ENCODE results near the gene RPS19BP1. TPM values are rescaled to one million over a fixed set of nuclear protein-coding genes. Genes with fewer than 3 reads are reported as not detected.

RPS19BP1 gene
- total and polyA plus RNA-seq, 4 experiments from 2014 or later: 66.9 to 112 (median 85.3) TPM

- Mint-ChIP-seq H3K9me3 (peaks cover 0 to 2% (median 0%) of the 10 kb centered on the region in 8 donors), H3K27me3 (no peaks in the 10 kb centered on the region), H3K27ac (peak overlapping the region; percentile 80 to 100 (median 90)), H3K4me3 (peak overlapping the region; percentile 48 to 81 (median 66)), H3K4me1 (peaks cover 45 to 91% (median 71%) of the 10 kb centered on the region in 4 donors), H3K36me3 (peaks cover 15 to 62% of the 10 kb centered on the region in 2 donors)
- ChIA-PET POLR2A (ENCODE audit: partially characterized antibody) (interaction anchor here (0.5 to 14.5 kb wide), 25 partner anchors 7 to 819 kb away, joined by 3 to 165 read pairs (median 5); partner anchors contain the start of genes ATF4, MIEF1, RPL3 and TAB1), CTCF (ENCODE audit: partially characterized antibody) (interaction anchor here (0.6 to 12.4 kb wide), 28 partner anchors 8 to 515 kb away, joined by 3 to 345 read pairs (median 6); partner anchors contain the start of genes ATF4, MIEF1, RPL3 and TAB1)
- Histone ChIP-seq H3K4me1 (ENCODE audit: insufficient read depth, low read length) (peaks cover 82% of the 10 kb centered on the region), H3K36me3 (ENCODE audit: insufficient read depth, low read length) (peaks cover 26% of the 10 kb centered on the region), H3K27me3 (ENCODE audit: insufficient read depth, low read length) (no peaks in the 10 kb centered on the region), H3K4me3 (ENCODE audit: low read length in 2 of 2) (peak overlapping the region in 1 of 2 donors; percentile 17), H3K9me3 (ENCODE audit: control insufficient read depth in 1 of 2, low read length in 2 of 2) (no peaks in the 10 kb centered on the region), H3K27ac (ENCODE audit: low read depth, low read length) (peak overlapping the region; percentile 29)
- DNase-seq: peak; percentile 91 to 93 (median 92)
- intact Hi-C loops (cut with micrococcal nuclease): loop anchor here (1.0 to 10.0 kb wide), 5 partner anchors 34 to 358 kb away; partner anchors contain the start of genes PDGFB and TAB1
Observed at GRCh38 chr22:39528681-39529486, 3.7 kb downstream of the RPS19BP1 start.

DNA sequence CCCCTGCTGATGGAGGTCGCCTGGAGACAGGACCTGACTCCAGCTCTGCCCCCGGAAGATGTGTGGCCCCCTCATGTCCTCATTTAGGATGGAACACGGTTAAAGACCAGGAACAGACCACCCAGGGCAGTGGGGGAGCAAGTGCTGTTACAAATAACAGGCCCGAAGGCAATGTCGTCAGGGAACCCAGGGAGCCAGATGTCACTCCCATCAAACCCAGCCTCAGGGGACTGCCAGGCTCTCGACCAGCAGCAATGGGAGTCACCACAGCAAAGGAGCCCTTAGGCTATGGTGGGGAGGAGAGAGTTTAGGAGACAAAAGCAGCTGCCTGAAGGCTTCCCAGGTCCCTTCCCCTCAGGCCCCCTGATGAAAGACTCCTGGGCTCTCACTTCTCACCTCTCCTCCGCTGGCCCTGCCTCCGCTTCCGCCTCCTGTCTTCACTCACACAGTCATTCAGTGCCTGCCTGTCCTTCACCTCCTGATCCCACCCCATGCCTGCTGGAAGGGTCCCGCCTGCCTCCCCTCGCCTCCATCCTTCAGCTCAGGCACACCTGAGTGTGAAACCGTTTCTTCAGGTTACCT, 4.4 kb downstream of the RPS19BP1 start:
- Mint-ChIP-seq H3K27me3 (no peaks in the 10 kb centered on the region), H3K36me3 (peaks cover 15 to 66% of the 10 kb centered on the region in 2 donors), H3K27ac (peak overlapping the region in 6 of 7 donors; percentile 82 to 100 (median 90)), H3K4me1 (peaks cover 48 to 93% (median 73%) of the 10 kb centered on the region in 4 donors), H3K4me3 (peak overlapping the region in 7 of 8 donors; percentile 2 to 81 (median 62)), H3K9me3 (peaks cover 0 to 2% (median 0%) of the 10 kb centered on the region in 8 donors)
- peaks cover 29% of the 10 kb centered on the region for H3K36me3 ChIP-seq (ENCODE audit: insufficient read depth, low read length)
- ChIA-PET CTCF (ENCODE audit: partially characterized antibody) (interaction anchor here (0.7 to 12.4 kb wide), 20 partner anchors 8 to 516 kb away, joined by 3 to 345 read pairs (median 7); partner anchors contain the start of genes ATF4, MIEF1 and TAB1), POLR2A (ENCODE audit: partially characterized antibody) (interaction anchor here (0.9 to 14.5 kb wide), 17 partner anchors 6 to 819 kb away, joined by 3 to 165 read pairs (median 7); partner anchors contain the start of genes ATF4, MIEF1, RPL3 and TAB1)
- H3K4me1 ChIP-seq (ENCODE audit: insufficient read depth, low read length): peaks cover 83% of the 10 kb centered on the region
- H3K4me3 ChIP-seq (ENCODE audit: low read length in 2 of 2): no peak overlapping the region
- no peak for DNase-seq
- H3K27me3 ChIP-seq (ENCODE audit: insufficient read depth, low read length): no peaks in the 10 kb centered on the region
- H3K9me3 ChIP-seq (ENCODE audit: control insufficient read depth in 1 of 2, low read length in 2 of 2): no peaks in the 10 kb centered on the region
- intact Hi-C loops (cut with micrococcal nuclease): loop anchor here (2.0 to 10.0 kb wide), 2 partner anchors 283 to 357 kb away; partner anchors contain the start of gene PDGFB
- peak overlapping the region; percentile 25 for H3K27ac ChIP-seq (ENCODE audit: low read depth, low read length)

DNA sequence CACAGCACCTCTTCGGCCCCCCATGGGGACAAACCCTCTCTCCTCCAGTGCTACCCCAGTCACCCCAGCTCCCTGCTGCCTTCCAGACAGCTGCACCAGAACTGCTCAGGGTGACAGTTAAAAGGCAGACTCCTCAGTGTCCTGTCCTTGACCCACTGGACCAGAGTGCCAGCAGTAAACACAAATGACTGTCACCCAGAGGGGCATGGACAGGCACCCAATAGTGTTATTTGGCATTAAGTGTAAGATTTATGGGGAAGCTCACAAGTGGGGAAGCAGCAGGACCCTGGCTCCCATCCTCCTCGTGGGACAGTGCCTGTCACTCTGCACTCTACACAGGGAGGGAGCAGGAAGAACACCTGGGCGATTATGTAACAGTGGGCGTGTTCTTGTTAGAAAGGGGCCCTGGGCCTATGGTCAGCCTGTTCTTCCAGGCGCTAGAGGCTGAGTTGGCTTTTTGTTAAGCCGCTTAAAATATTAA, 5.0 kb downstream of the RPS19BP1 start:
- peaks cover 49 to 94% (median 79%) of the 10 kb centered on the region in 4 donors for H3K4me1 Mint-ChIP-seq
- H3K27ac Mint-ChIP-seq: peak overlapping the region; percentile 80 to 100 (median 90)
- peaks cover 35% of the 10 kb centered on the region for H3K36me3 ChIP-seq (ENCODE audit: insufficient read depth, low read length)
- ChIA-PET POLR2A (ENCODE audit: partially characterized antibody) (interaction anchor here (1.0 to 14.5 kb wide), 6 partner anchors 5 to 516 kb away, joined by 3 to 165 read pairs (median 36); partner anchors contain the start of genes ATF4 and RPL3), CTCF (ENCODE audit: partially characterized antibody) (interaction anchor here (1.3 to 12.4 kb wide), 7 partner anchors 12 to 356 kb away, joined by 3 to 345 read pairs (median 14); no protein-coding TSS in a partner anchor)
- peak overlapping the region in 6 of 8 donors; percentile 18 to 80 (median 36) for H3K4me3 Mint-ChIP-seq
- no peaks in the 10 kb centered on the region for H3K9me3 ChIP-seq (ENCODE audit: control insufficient read depth in 1 of 2, low read length in 2 of 2)
- H3K27me3 Mint-ChIP-seq: no peaks in the 10 kb centered on the region
- DNase-seq: no peak
- peak overlapping the region; percentile 25 for H3K27ac ChIP-seq (ENCODE audit: low read depth, low read length)
- H3K36me3 Mint-ChIP-seq: peaks cover 19 to 68% of the 10 kb centered on the region in 2 donors
- peaks cover 89% of the 10 kb centered on the region for H3K4me1 ChIP-seq (ENCODE audit: insufficient read depth, low read length)
- no peak overlapping the region for H3K4me3 ChIP-seq (ENCODE audit: low read length in 2 of 2)
- no peaks in the 10 kb centered on the region for H3K27me3 ChIP-seq (ENCODE audit: insufficient read depth, low read length)
- intact Hi-C loops (cut with micrococcal nuclease): loop anchor here (10.0 kb wide), 1 partner anchor 283 kb away; the partner anchor contains the start of gene PDGFB
- H3K9me3 Mint-ChIP-seq: peaks cover 0 to 2% (median 0%) of the 10 kb centered on the region in 8 donors

- H3K4me3 Mint-ChIP-seq: peak overlapping the region in 6 of 8 donors; percentile 8 to 80 (median 48)
- no peak overlapping the region for H3K4me3 ChIP-seq (ENCODE audit: low read length in 2 of 2)
- peak in 3 of 5 donors; percentile 30 to 68 (median 35) for DNase-seq
- no peaks in the 10 kb centered on the region for H3K27me3 Mint-ChIP-seq
- no peaks in the 10 kb centered on the region for H3K27me3 ChIP-seq (ENCODE audit: insufficient read depth, low read length)
- peaks cover 93% of the 10 kb centered on the region for H3K4me1 ChIP-seq (ENCODE audit: insufficient read depth, low read length)
- H3K9me3 Mint-ChIP-seq: no peaks in the 10 kb centered on the region
- no peaks in the 10 kb centered on the region for H3K9me3 ChIP-seq (ENCODE audit: control insufficient read depth in 1 of 2, low read length in 2 of 2)
- peaks cover 24 to 71% of the 10 kb centered on the region in 2 donors for H3K36me3 Mint-ChIP-seq
- POLR2A ChIA-PET (ENCODE audit: partially characterized antibody): interaction anchor here (0.6 to 14.5 kb wide), 6 partner anchors 24 to 689 kb away, joined by 3 to 165 read pairs (median 22); partner anchors contain the start of genes MIEF1, RPL3 and TAB1
- intact Hi-C loops (cut with micrococcal nuclease): loop anchor here (10.0 kb wide), 1 partner anchor 282 kb away; the partner anchor contains the start of gene PDGFB
- CTCF ChIA-PET (ENCODE audit: partially characterized antibody): interaction anchor here (1.0 to 12.4 kb wide), 4 partner anchors 9 to 356 kb away, joined by 3 to 345 read pairs (median 52); no protein-coding TSS in a partner anchor
- H3K27ac Mint-ChIP-seq: peak overlapping the region; percentile 43 to 100 (median 92)
- H3K4me1 Mint-ChIP-seq: peaks cover 53 to 96% (median 81%) of the 10 kb centered on the region in 4 donors
- peaks cover 43% of the 10 kb centered on the region for H3K36me3 ChIP-seq (ENCODE audit: insufficient read depth, low read length)
- peak overlapping the region; percentile 25 for H3K27ac ChIP-seq (ENCODE audit: low read depth, low read length)
Observed at GRCh38 chr22:39526736-39527171, 5.8 kb downstream of the RPS19BP1 start.

DNA sequence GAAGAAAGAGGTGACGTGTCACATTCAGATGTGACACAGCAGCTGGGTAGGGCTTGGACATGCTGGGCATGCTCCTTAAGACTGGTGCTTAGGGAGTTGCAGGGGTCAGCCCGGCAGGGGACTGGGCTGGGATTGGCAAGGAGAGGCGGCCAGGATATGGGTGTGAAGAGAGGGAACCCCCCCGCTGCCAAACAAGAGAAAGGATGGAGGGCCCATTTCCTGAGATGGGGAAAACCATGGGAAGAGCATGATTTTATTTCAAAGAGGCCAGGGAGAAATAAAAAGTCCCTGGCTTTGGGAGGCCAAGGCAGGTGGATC, 6.9 kb downstream of the RPS19BP1 start:
- Histone ChIP-seq H3K36me3 (ENCODE audit: insufficient read depth, low read length) (peaks cover 51% of the 10 kb centered on the region), H3K27me3 (ENCODE audit: insufficient read depth, low read length) (no peaks in the 10 kb centered on the region), H3K4me1 (ENCODE audit: insufficient read depth, low read length) (peaks cover 86% of the 10 kb centered on the region), H3K9me3 (ENCODE audit: control insufficient read depth in 1 of 2, low read length in 2 of 2) (no peaks in the 10 kb centered on the region), H3K4me3 (ENCODE audit: low read length in 2 of 2) (no peak overlapping the region), H3K27ac (ENCODE audit: low read depth, low read length) (no peak overlapping the region)
- intact Hi-C loops (cut with micrococcal nuclease): loop anchor here (10.0 kb wide), 1 partner anchor 281 kb away; the partner anchor contains the start of gene PDGFB
- peaks cover 25 to 73% of the 10 kb centered on the region in 2 donors for H3K36me3 Mint-ChIP-seq
- no peaks in the 10 kb centered on the region for H3K27me3 Mint-ChIP-seq
- H3K4me3 Mint-ChIP-seq: peak overlapping the region in 5 of 8 donors; percentile 4 to 78 (median 55)
- POLR2A ChIA-PET (ENCODE audit: partially characterized antibody): interaction anchor here (0.6 to 14.5 kb wide), 8 partner anchors 11 to 560 kb away, joined by 3 to 165 read pairs (median 6); partner anchors contain the start of genes MIEF1, RPL3 and TAB1
- DNase-seq: no peak
- peaks cover 45 to 92% (median 78%) of the 10 kb centered on the region in 4 donors for H3K4me1 Mint-ChIP-seq
- H3K9me3 Mint-ChIP-seq: peaks cover 0 to 6% (median 0%) of the 10 kb centered on the region in 8 donors
- CTCF ChIA-PET (ENCODE audit: partially characterized antibody): interaction anchor here (12.4 kb wide), 1 partner anchor 32 kb away, joined by 345 read pairs; no protein-coding TSS in a partner anchor
- peak overlapping the region in 6 of 7 donors; percentile 47 to 100 (median 86) for H3K27ac Mint-ChIP-seq
